Cerebellar nuclear complex (tissue), 1 donor: ENCODE data around the gene EIF4EBP2.

Source experiments
- DNase-seq, 2 experiments: peaks; one replicate each; lab custom pipeline; 2025; lab: John Stamatoyannopoulos, UW

Gene EIF4EBP2

GRCh38 chr10:70459774-70460490 lies 56.0 kb downstream of the EIF4EBP2 start:
- DNase-seq = no peak

- no peak for DNase-seq
These were observed 57.7 kb downstream of the EIF4EBP2 start for GRCh38 chr10:70461397-70462348.

- peak; percentile 73 to 87 for DNase-seq
These were observed 58.5 kb downstream of the EIF4EBP2 start for GRCh38 chr10:70462349-70462984.

GRCh38 chr10:70465278-70465677 lies 61.3 kb downstream of the EIF4EBP2 start:
- no peak for DNase-seq

GRCh38 chr10:70465832-70466231 lies 61.9 kb downstream of the EIF4EBP2 start:
- DNase-seq = no peak

GRCh38 chr10:70466951-70467350 lies 63.0 kb downstream of the EIF4EBP2 start:
- no peak for DNase-seq

- DNase-seq = no peak
These were observed 69.0 kb downstream of the EIF4EBP2 start for GRCh38 chr10:70472799-70473454.

GRCh38 chr10:70474780-70475179 lies 70.8 kb downstream of the EIF4EBP2 start:
- DNase-seq = no peak

- no peak for DNase-seq
These were observed 71.7 kb downstream of the EIF4EBP2 start for GRCh38 chr10:70475661-70476060.

GRCh38 chr10:70476249-70477035 lies 72.5 kb downstream of the EIF4EBP2 start:
- DNase-seq = no peak

- DNase-seq = no peak
These were observed 73.8 kb downstream of the EIF4EBP2 start for GRCh38 chr10:70477661-70478162.
